SK-MEL-5 (cell line): ENCODE results near the gene HIC1. TPM values are rescaled to one million over a fixed set of nuclear protein-coding genes. Genes with fewer than 3 reads are reported as not detected.
A peak's percentile ranks its signal among the peaks of the same experiment; 100 is the strongest.
"Not testable (repeated sequence)": the region's sequence is repeated elsewhere in the genome, so short reads cannot be mapped to it uniquely, and the experiment has no call there.

Experiments used
- DNase-seq: peaks from one replicate; pipeline ENCODE4 v3.0.0-alpha.2; 2016; ENCODE audit warnings: low read depth, low spot score
- in situ Hi-C: cut with HindIII; loops from 2 replicates; pipeline ENCODE4 v1.10.0; 2016; ENCODE audit warnings: low sequenced_read_pairs, high pct_unique_total_duplicates, low pct_unique_long_range_greater_than_20kb
- polyA plus RNA-seq, 2 experiments: library from polyadenylated mRNA; depleted of rRNA; stranded (reverse); fragments of >200 nt; gene quantifications; 2 replicates each; pipeline ENCODE4 v1.2.3, GENCODE V29; 2015
- total RNA-seq: library from RNA; depleted of rRNA; stranded (reverse); fragments of >200 nt; shearing (Covaris generic); gene quantifications from 2 replicates; pipeline ENCODE4 v1.2.3, GENCODE V29; 2014; rRNA removed

HIC1 gene, protein sequence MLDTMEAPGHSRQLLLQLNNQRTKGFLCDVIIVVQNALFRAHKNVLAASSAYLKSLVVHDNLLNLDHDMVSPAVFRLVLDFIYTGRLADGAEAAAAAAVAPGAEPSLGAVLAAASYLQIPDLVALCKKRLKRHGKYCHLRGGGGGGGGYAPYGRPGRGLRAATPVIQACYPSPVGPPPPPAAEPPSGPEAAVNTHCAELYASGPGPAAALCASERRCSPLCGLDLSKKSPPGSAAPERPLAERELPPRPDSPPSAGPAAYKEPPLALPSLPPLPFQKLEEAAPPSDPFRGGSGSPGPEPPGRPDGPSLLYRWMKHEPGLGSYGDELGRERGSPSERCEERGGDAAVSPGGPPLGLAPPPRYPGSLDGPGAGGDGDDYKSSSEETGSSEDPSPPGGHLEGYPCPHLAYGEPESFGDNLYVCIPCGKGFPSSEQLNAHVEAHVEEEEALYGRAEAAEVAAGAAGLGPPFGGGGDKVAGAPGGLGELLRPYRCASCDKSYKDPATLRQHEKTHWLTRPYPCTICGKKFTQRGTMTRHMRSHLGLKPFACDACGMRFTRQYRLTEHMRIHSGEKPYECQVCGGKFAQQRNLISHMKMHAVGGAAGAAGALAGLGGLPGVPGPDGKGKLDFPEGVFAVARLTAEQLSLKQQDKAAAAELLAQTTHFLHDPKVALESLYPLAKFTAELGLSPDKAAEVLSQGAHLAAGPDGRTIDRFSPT
- total RNA-seq, result 0.48 and 0.69 TPM in 2 replicates
- polyA plus RNA-seq (2015; cell fraction: cytosol; rRNA removed), result 0.41 and 0.69 TPM in 2 replicates
- 0.15 and 1.0 TPM in 2 replicates for polyA plus RNA-seq (2015; cell fraction: nucleus; rRNA removed)

DNA sequence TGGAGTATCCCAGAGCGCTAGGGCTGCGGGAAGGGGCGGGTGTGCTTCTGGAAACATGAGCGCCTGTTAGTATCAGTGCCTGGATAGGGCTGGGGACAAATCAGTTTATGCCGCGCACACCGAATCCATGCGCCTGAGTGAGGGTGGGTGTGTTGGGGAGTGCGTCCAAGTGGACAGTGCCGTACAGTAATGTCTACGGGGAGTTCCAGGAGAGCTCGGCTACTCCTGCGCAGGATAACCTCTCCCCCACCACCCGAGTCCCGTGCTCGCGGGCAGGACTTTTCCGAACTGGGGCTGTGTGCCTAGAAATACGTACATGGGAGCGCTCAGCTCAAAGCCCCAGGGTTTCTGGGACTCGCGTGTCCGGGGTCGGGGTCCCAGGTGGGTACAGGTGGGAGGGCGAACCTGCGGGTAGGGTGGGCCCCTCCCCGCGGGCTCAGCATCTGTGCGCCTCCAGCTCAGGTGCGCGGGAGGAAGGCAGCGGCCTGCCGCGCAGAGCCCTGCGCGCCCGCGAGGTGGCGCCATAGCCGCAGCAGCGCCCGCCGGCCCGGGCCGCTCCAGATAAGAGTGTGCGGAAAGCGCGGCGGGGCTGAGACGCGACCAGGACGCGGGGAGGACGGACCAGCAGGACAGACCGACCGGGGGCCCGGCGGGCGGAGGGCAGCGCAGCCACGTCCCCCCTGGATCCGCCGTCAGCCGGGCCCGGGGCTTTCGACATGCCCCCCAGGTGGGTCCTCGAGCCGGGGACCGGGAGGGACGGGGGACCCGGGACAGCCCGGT, at the start of gene HIC1:
HIC1 (plus strand) TSS at position 592 of the 780 bp plus-strand sequence. CDS start 1,588 bp downstream, outside the sequence.
- DNase-seq, result peak; percentile 37
- in situ Hi-C loops, result no loop called here

DNA sequence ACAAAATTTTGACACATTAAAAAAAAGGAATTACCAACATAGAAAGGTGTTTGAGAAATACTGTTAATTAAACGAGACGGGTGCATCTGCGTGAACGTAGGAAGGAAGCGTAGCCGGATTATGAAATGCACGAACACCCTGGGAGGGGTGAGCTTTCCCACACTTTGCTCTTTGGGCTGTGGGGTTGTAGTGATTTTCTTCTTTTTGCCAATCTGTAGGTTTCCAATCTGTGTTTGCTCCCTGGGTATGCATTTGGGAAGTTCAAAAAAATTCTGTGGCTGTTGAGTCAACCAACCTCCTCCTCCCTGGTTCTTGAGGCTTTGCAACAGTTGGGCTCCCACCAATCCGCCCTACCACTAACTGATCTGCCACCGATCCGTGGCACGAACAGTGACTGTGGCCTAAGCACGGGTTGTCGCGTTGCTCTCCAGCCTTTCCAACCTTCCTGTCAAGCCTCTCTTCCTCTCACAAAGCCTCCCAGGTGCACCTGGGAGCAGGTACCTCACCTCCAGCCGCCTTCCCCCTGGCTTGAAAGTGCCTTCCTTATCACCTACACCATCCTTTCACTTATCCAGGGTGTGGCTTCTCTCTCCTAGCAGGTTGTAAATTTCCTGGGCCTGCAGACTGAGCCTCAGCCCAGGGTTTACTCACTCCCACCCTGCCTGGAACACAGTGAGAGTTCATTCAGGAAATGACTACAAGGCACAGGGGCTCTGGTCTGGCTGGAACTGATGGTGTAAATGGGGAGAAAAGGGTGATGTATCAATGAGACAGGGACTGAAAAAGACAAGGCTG, 46.4 kb upstream of the HIC1 start:
- in situ Hi-C loops, result no loop called here
- DNase-seq, result no peak

DNA sequence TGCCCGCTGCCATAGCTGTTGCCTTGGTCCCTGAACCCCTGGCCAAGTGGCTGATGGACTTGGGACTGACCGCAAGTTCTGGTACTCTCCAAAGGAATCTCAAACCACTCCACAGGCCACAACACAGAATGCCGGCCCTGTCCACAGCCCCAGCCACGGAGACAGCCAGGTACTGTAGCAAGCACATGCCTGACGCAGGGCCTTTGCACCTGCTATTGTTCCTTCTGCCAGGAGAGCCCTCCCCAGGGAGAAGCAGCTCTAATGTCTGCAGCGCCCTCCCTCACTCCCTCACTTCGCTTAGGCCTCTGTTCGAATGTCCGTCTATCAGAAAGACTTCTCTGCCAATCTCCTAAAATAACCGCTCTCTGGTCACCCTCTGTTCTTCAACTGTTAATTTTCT, 45.2 kb upstream of the HIC1 start:
- in situ Hi-C loops, result no loop called here
- DNase-seq, result no peak

DNA sequence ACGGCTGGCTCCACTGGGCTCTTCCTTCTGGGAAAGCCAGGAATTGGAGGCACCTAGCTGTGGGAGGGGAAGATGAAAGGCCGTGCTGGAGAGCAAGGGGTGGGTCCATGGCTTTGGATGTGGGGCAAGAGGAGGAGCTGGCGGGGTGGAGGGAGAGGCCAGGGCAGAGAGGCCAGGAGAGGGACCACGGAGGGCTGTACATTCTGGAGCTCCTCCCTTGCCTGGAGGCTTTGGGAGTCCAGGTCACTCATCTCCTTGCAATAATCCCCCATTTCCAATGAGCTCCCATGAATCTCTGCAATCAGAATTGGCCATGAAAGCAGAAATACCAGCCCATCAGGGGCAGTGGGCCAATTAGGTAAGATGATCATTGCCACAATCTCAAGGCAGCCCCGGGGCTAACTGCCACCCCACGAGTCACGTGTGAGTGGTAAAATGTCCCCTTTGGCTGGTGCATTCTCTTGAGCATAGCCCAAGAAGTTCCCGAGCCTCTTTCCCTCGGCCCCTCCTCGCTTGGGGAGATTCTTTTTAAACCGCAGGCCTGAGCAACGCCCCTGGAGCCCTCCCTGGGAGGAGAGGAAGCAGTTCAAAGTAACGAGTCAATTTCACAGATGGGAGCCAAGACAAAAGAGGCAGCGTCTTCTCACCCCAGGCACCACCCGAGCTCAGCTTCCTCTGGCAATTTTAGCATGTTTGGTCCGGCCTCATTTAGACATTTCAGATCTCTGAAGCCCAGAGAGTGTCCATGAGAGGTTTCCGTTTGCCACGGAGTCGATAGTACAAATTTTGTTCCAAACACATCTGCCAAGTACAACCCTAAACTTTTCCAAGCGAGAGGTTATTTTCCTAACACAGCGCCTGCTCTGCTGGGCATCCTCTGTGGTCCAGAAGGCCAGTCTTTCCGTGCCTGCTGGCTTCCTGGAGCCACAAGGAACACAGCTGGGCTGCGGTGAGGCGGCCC, 43.2 kb upstream of the HIC1 start:
- DNase-seq, result no peak
- in situ Hi-C loops, result no loop called here

DNA sequence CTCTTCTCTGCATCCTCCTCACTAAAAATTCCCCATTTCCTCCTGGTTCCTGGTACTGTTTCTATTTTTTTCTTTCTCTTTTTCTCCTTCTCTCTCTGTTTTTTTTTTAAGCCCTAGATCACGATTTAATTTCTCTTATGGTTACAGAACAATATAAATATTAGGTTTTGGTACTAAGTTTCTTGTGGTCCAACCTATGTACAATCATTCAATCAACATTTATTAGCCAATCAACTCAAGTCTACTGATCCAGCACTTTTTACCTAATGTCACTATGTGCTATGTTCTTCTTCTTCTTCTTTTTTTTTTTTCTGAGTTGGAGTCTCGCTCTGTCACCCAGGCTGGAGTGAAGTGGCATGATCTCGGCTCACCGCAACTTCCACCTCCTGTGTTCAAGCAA, 42.4 kb upstream of the HIC1 start:
- no peak for DNase-seq
- in situ Hi-C loops, result no loop called here

DNA sequence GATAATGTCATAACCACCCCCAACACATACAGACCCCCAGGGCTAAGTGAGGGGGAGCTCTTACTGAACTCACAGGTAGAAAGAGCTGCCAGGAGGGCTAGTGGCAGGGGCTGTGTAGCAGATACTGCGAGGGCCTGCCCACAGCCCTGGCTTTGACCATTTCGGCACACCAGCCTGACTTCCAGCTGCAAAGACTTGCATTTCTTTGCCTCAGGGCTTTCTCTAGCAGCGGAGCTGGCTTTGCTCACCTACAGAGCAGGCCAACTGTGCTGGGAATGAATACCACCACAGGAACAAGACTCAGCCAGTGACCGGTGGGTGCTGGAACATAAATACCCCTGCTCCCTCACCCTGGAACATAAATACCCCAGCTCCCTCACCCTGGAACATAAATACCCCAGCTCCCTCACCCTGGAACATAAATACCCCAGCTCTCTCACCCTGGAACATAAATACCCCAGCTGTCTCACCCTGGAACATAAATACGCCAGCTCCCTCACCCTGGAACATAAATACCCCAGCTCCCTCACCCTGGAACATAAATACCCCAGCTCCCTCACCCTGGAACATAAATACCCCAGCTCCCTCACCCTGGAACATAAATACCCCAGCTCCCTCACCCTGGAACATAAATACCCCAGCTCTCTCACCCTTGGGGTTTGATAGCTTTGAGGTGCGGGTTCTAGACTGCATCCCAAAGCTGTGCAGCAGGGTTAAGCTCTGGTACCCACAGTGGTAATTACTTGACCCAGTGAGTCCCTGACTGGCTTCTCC, 41.5 kb upstream of the HIC1 start:
- DNase-seq, in situ Hi-C loops: not testable (repeated sequence)

DNA sequence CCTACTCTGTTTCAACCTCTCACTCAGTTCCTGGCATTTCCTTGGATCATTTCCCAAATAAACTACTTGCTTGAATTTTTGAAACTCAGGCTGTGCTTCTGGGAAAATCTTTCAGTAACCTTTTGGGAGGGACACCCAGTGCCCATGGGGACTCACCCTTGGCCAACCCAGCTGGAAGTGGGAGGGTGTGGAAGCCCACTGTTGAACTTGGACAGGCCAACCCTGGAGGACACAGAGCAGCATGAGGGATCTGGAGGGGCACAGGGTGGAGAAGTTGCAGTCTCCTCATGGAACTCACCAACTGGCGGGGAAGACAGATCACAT, 40.9 kb upstream of the HIC1 start:
- in situ Hi-C loops, result no loop called here

DNA sequence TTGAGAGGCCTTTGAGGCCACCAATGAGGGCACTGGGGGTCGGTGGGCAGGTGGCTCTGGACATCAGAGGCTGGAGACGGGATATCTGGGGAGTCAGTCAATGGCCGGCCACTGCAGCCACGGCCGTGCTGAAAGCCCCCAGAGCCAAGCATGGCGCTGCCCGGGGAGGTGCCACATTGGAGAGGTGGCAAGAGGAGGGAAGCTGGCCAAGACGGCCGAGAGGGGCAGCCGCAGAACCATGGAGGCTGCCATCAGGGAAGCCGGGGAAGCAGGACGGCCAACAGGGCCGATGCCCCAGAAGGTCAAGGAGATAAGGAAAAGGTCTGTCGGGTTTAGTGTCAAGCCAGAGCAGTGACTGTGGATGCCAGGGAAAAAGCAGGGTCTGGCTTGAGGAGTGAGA, 39.6 kb upstream of the HIC1 start:
- in situ Hi-C loops, result no loop called here

More for the DNA sequence above, 40.9 kb upstream of the HIC1 start:
- DNase-seq, result no peak

DNA sequence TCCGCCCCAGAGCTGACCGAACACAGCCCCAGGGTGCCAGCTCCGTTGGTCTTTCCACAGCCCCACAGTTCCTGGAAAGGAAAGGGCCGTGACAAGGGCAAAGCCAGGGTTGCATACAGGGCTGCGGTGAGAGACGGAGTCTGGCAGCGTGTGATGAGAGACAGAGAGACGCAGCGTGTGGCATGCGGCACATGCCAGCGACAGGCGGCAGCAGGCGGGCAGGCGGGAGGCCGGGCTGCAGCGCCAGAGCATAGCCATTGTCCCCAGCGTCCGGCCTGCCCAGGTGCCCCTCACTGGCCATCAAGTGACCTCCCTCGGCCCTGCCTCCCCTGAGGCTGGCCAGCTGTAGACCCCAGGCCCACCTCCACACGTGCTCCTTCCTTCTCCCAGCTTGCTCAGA, 38.4 kb upstream of the HIC1 start:
- no peak for DNase-seq
- in situ Hi-C loops, result no loop called here

More for the DNA sequence above, 39.6 kb upstream of the HIC1 start:
- DNase-seq, result no peak

DNA sequence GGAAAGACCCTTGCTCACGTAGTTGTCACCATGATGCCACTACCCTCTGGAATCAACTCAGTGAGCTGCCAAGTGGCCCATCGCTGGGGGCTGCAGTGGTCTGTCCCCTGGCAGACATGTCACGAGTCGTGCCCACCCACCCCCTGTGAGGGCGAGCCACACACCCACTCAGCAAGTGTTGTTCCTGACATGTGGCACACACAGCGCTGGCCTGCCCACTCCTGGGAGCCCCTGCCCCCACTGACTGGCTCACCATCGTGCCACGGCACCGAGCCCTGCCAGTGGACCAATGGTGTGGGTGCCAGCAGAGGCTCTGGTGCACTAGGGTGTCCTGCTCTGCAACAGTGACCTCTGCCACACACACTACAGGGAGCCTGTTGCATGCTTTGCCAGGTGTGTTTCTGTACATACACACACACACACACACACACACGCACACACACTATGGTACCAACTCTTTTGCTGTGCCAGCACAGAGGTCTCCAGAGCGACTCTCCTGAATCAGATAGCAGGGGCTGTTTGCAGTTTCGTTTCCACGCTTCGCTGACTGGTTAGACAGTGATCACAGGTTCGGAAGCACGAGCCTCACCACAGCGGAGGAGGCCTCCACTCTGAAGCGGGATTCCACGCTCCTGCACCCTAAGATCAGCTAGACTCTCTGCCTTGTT, 37.5 kb upstream of the HIC1 start:
- no peak for DNase-seq
- in situ Hi-C loops, result no loop called here

DNA sequence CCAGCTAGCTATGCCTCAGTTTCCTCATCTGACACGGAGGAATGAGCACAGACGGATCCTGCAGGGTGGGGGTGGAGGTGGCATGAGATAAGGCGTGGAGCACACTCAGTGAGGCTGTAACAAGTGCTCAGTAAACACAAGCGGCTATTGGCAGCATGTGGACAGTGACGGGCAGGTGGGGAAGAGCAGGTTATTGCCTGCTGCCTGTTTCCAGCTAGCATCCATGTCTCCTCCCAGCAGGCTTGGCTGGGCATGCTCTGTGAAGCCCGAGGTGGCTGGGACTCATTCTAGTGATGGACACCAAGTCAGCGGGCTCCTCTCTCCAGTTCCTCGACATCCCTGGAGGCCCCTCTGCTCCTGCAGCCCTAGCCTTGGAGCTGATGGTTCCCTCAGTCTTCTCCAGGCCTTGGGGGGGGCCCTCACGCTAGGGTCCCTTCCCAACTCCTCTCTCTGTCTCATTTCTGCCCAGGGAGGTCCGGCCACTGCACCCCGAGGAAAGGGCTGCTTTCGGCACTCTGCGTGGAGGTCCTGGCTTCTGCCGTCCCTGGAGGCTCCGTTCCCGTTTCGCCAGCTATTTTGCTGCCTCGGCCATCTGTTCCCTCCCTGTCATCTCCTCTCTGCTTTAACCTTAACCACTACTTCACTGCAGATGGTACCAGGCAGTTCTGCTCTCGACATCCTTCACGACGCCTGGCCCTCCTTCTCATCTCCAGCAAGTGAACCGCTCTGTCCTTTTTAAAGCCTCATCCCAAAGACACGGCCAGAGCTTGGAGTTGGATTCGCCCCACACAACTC, 36.0 kb upstream of the HIC1 start:
- in situ Hi-C loops, result no loop called here
- DNase-seq, result no peak

DNA sequence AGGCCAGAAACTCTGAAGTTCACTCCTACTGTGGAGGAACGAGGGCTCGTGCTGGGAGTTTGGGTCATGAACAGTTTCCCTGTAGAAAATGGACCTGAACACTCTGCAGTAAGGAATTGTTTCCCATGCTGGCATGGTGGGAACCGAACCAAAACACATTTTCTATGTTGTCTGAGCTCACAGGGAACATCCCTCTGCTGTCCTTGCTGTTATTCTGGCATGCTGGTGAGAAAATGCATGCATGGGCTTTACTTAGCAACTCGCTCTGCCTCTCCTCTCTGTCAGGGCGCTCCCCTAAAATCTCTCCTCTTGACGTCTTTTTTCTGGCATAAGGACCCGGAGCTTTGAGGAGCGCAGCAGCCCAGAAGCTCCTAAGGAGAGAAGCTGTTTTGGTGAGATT, 35.2 kb upstream of the HIC1 start:
- DNase-seq, result no peak
- in situ Hi-C loops, result no loop called here

DNA sequence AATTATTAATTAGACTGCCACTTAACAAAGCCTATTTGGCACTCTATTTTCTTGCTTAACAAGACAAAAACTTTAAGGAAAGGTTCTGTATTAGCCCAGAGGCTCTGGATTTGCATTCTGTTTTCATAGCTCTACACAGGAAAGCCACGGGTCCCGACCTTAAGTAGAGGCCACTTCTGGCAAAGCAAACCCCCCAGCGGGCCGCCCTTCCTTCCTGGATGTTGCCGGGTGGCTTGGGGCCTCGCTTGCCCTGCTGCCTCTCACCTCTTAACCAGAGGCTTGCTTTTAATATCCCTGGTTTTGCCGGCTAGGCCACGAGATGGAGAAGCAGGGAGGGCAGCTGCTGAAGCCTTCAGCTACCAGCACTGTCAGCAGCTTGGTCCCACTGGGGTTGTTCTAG, 34.2 kb upstream of the HIC1 start:
- in situ Hi-C loops, result no loop called here
- no peak for DNase-seq

DNA sequence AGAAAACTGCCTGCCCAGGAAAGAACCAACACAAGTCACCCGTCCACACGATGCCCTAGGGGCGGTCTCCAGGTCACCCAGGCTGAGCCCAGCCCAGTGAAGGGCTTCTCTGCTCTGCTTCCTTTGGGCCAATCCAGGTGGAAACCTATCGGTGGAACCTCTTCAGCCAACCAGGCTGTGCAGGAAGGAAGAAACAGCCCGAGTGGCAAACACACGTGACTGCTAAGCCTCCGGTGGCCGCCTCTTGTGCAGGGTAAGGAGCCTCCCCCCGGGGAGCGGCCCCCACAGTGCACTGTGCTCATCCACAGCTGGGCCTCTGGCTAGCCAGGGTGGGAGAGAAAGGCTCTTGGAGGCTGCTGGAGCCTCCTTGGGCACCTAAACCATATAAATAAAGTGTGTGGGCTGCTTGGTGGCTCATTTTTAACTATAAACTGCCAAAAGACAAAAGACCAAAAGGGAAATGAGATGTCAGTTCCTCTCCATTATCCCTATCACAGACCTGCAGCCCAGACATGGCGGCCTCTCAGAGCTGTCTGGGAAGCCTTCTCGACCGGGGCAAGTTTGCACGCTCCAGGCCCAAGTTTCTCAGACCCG, 32.2 kb upstream of the HIC1 start:
- no peak for DNase-seq
- in situ Hi-C loops, result no loop called here
